Measurements from ENCODE around the gene C2CD4B.

The C2CD4B gene

DNA sequence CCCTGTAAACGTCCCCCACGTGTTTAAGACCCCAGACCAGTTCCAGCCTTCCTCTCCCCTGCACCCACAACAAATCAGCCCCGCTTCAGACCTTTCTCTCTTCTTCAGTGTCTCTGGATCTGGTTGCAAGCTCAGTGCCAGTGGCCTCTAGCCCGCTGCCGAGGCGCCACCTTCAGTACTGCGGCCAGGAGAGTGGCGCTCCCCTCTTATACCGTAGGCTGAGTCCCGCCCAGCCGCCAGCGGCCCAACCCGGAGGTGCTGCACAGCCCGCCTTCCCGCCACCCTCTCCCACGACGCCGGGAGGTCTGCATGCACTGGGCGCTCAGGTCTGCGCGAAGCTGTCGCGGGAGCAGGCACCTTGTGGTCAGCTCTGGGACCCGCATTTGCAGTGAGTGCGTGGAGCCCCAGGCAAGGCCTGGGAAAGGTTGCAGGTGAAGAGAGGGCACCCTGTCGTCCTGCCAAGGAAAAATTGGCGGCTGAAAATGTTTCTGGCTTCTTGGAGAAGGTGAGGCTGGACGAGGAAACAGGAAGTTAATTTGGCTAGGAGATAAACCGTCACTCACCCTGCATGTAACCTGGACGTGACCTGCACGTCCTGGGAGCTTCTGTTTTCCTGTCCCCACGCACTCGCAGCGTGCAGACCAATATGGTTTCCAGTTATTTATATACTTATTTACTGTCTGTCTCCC lies at the start of gene C2CD4B:
Gene C2CD4B (minus strand): TSS at position 182 of the 689 bp plus-strand sequence. CDS start 301 bp downstream, outside the sequence.
- no peak for DNase-seq (ENCODE audit: low read depth)

DNA sequence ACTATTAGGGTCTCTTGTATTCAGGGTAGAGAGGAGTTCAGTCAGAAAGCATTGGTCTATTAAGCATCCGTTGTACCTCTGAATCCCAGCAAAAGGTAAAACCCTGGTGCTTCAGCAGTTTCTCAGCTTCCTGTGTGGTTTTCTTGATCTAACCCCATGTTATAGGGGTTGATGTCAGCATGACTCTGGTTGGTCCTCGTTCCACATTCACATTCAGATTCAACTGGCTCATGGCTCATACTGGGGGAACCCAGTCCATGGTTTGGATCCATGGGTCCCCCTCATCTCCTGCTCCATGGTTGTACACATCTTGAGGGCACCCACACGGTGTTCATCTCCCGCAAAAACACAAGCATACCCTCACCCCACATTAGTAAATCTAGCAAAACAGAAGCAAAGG lies 47.7 kb upstream of the C2CD4B start:
- no peak for DNase-seq (ENCODE audit: low read depth)

- DNase-seq (ENCODE audit: low read depth) = no peak
Measured at GRCh38 chr15:62211348-62211747, 46.3 kb upstream of the C2CD4B start.

- DNase-seq (ENCODE audit: low read depth) = no peak
Measured at GRCh38 chr15:62209821-62210220, 44.7 kb upstream of the C2CD4B start.

GRCh38 chr15:62209322-62209721 lies 44.2 kb upstream of the C2CD4B start:
- DNase-seq (ENCODE audit: low read depth) = no peak

GRCh38 chr15:62208884-62209283 lies 43.8 kb upstream of the C2CD4B start:
- no peak for DNase-seq (ENCODE audit: low read depth)

- DNase-seq (ENCODE audit: low read depth) = no peak
Measured at GRCh38 chr15:62208367-62208766, 43.3 kb upstream of the C2CD4B start.

DNA sequence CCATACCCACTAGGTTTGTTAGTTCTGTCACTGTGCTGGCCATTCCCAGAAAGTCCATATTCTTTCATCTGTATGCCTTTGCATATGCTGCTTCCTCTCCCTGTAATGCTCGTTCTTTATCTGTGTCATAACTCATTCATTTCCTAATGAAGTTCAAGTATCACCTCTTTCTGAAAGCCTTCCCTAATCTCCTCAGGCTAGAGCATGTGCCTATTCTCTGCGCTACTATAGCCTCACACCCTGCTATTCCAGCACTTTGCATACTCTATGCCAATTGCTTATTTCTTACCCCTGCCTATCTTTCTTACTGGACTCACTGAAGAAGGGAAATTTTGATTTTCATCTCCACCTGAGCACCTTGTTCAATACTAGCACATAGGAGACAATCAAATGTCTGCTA lies 25.6 kb upstream of the C2CD4B start:
- no peak for DNase-seq (ENCODE audit: low read depth)

GRCh38 chr15:62190274-62190673 lies 25.2 kb upstream of the C2CD4B start:
- DNase-seq (ENCODE audit: low read depth) = no peak

DNA sequence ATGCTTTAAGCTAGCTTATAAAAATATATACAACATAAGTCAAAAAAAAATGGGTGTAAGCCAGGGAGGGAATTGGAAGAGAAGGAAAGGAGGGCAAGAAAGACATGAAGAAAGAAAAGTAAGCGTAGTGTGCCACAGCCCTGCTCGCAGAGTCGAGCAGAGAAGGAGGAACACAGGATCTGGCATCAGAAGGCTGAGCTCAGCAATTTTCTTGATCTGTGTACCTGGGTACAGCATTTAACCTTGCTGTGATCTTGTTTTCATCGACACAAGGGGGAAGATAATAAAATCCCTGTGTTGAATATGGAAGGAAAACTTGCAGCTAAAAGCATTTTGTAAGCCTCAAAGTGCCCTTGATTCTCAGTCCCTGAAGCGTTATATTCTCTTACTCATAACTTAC lies 23.7 kb upstream of the C2CD4B start:
- DNase-seq (ENCODE audit: low read depth) = no peak

DNA sequence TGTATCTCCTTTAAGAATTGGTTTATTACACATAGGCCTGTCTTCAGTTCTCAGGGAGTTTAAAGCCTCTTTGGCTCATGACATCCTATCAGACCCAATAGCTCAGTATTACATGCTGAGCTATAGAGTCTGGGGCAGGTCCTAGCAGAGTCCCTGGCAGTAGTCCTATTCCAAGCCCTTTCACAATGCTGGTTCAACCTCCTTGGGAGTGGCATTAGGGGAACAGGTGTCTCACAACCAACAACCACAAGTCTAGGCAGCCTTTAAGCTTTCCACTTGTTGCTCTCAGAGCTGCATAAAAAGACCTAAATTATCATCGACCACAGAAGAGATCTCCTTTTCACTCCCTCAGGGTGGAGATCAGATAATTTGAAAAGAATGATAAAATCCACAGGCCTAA lies 22.8 kb upstream of the C2CD4B start:
- no peak for DNase-seq (ENCODE audit: low read depth)

GRCh38 chr15:62187425-62187824 lies 22.3 kb upstream of the C2CD4B start:
- no peak for DNase-seq (ENCODE audit: low read depth)

- DNase-seq (ENCODE audit: low read depth) = no peak
Measured at GRCh38 chr15:62186578-62186977, 21.5 kb upstream of the C2CD4B start.

GRCh38 chr15:62183130-62183529 lies 18.0 kb upstream of the C2CD4B start:
- no peak for DNase-seq (ENCODE audit: low read depth)

DNA sequence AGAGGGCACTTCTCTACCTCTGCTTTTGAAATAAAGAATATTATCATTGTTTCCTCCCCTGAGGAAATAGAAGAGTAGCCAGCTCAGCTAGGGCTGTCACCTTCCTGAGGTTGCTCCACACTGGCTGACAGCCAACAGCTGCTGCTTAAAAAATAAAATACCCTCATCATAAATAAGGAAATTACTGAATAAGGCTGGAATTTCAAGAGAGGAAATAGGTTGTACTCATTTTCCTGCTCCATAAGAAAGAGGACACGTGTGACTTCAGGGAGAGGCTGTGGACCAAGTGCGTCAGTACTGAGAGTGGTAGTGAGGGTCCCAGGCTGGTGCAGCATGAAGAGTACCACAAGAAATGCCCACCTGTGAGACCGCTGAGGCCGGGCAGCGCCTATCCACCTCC lies 8.1 kb upstream of the C2CD4B start:
- DNase-seq (ENCODE audit: low read depth) = no peak

- DNase-seq (ENCODE audit: low read depth) = no peak
Measured at GRCh38 chr15:62171882-62172281, 6.8 kb upstream of the C2CD4B start.

DNA sequence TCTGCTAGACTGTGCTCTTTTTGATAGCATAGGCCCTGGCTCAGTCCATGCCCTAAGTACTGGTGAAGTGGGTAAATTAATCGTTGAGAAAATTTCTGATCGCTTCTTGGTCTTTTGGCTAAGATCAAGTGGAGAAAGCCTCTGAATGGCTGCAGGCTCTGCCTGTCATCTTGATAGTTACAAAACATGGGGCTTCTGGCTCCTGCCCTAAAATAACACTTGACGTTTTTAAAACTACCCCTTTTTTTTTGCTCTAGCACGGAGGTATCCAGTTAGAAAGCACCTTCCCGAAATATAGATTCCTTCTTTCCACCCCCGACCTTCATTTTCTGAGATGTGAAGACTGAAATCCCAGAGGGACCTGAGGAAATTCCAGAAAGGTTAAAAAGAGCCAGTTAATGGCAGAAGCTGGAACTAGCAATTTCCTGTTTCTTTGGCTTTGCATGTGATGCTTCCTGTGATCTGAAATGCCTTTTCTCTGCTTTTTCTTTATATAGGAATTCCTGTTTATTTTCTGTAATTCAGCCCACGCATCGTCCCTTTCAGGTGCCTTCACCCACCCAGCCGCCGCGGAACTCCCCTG lies 799 bp upstream of the C2CD4B start:
- no peak for DNase-seq (ENCODE audit: low read depth)

DNA sequence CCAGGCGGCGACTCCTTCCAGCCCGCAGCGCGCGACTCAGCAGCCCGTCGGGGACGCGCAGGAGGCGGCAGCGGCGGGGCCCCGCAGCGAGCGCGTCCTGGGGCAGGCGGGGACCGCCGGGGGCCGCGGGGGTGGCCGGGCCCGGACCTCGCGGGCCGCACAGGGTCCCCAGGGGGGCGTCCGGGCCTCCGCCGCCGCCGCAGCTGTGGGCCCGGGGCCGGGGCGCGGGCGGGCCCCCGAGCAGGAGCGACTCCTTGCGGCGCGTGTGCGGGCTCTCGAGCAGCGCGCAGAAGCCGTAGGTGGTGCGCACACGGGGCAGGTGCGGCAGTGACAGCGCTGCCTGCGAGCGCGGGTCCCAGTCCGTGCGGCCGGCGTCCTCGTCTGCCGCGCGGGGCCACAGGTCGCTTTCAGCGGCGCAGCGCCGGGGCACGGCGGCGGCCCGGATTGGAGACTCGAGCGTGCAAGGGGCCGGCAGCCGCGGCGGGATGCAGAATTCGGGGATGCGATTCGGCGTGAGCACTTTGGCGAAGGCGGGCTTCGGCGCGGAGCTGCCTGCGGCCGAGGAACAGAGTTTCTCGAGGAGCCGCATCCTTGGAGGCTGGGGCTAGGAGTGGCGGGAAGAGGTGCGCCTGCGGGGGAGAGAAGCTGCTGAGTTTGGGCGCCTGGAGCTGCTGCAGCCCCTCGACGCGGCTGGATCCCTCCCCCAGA lies 535 bp downstream of the C2CD4B start:
- no peak for DNase-seq (ENCODE audit: low read depth)

- DNase-seq (ENCODE audit: low read depth) = no peak
Measured at GRCh38 chr15:62164014-62164395, 1.1 kb downstream of the C2CD4B start.

DNA sequence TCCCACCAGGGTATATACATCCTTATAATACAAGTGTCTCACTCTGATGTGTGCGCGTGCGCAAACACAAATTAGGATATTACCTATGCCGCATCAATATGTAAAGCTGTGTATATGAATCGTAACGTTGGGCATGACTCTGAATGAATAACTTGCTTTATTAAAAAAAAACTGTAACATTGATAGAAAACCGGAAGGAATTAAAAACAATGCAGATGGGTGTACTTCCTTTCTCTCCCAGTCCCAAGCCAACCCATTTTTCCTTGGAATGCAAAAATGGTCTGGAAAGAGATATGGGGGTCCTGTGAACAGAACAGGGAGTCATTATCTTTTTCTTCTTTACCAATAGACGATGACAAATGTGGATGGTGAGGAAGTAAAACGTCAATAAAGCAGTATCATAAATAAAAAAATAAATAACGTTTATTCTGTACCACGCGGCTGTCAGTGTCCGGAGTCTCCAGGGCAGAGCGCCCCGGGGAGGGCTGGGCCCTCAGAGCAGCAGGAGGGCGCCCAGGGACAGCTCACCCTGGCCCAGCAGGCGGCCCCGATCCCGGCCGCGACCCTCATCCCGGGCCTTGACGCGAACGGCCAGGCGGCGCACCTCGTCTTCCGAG lies 1.6 kb downstream of the C2CD4B start:
- no peak for DNase-seq (ENCODE audit: low read depth)

- no peak for DNase-seq (ENCODE audit: low read depth)
Measured at GRCh38 chr15:62153228-62153627, 11.9 kb downstream of the C2CD4B start.

DNA sequence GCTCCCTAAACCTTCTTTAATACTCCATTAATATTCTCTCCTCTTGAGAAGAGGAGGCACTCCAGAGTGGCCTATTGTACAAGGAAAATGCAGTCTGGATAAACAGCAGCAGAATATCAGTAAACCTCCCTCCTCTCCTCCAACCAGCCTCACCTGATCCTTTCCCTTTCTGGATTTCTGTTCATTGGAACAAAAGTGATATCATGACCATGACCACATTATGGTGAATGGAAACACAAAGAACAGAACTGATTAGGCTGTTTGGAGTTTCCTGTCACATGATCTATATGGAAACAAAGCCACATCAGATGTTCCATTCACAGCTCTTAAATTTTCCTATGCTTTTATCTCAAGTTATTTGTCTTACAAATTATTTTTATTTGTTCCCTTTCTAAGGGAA lies 14.6 kb downstream of the C2CD4B start:
- no peak for DNase-seq (ENCODE audit: low read depth)

DNA sequence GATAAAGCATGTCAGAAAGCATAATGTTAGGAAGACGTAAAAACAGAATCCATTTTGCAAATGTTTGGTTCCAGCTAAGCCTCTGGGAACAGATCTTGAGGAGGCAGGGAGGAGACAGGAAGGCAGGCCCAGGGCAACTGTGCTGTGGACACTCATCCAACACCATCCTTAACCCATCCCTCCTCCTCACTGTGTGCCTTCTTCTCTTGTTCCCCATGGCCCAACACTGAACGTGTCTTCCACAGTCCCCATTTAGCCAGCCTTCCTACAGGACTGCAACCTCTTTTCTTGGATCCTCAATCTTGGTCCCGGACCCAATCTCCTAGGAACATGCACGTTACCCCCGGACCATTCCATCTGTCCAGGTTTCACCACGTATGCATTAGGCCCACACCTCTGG lies 15.4 kb downstream of the C2CD4B start:
- no peak for DNase-seq (ENCODE audit: low read depth)

Measured in stimulated activated CD8-positive, alpha-beta memory T cell treated with anti-CD3 and anti-CD28 coated beads, Interleukin-15, amount 100 ng/mL, for 1 hour (primary cell).